ENCODE results near the gene OR4K15. TPM values are rescaled to one million over a fixed set of nuclear protein-coding genes. Genes with fewer than 3 reads are reported as not detected.

The OR4K15 gene
- total and polyA plus RNA-seq, 2 of the 4 experiments (the other 2 are of a cell fraction) = not detected

DNA sequence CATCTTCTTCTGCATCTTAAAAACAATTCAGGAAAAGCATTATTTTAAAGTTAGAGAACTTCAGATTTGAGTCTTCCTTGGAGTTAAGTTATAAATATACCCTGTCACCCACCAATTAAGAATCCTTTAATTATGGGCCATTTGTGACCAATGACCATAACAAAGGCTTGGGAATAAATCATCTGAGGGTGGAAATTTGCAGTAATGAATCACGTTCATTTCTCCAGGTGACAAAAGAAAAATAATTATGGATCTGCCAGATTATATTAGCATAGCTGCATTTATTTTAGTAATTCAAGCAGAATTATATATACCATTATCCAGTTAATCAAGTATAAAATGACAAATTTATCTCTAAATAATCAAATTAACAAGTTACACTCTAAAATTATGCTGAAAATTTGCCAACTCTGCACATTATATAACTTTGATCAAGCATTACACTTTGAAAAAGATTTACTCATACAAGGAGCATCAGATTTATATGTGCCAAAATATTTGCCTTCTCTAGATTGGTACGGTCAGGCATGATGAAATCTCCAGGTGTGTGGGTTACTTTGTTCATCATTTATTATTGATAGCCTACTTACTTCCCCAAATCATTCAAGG is 44.0 kb downstream of the OR4K15 start, which contains the start of gene OR4K14:
TSS of gene OR4K14 (minus strand) at position 51 of the 609 bp plus-strand sequence. CDS start 4,114 bp downstream, outside the sequence.
- H3K56ac ChIP-seq (ENCODE audit: extremely low read depth, insufficient read depth, low read length) = no peak within 1 kb of the TSS
- BruUV-seq (replicated peaks) = no TSS peak
- ATAC-seq (ENCODE audit: low read depth) (no peak), DNase-seq (no peak)
- H2AFZ ChIP-seq (replicated peaks; ENCODE audit: low read length, poor library complexity) = no peak within 1 kb of the TSS
- no peaks in the 10 kb centered on the region for H3K4me1 ChIP-seq (ENCODE audit: control insufficient read depth, insufficient read depth, low read length)
- no peak within 1 kb of the TSS for H2BK120ac ChIP-seq (ENCODE audit: low read depth, low read length)
- H4K20me1 ChIP-seq (ENCODE audit: insufficient read depth, low read length) = no peaks in the 10 kb centered on the region
- H3K4me2 ChIP-seq (ENCODE audit: low read depth, low read length) = no peak within 1 kb of the TSS
- dilution Hi-C loops (cut with HindIII; ENCODE audit: low sequenced_read_pairs, unreplicated experiment) = no loop called here
- intact Hi-C loops (cut with micrococcal nuclease) = no loop called here
- no peak within 1 kb of the TSS for H3K4me3 ChIP-seq (ENCODE audit: insufficient read depth, low read depth, low read length)
- no peak within 1 kb of the TSS for H3K9ac ChIP-seq (ENCODE audit: low read depth, low read length)
- no peak within 1 kb of the TSS for H2AK9ac ChIP-seq (replicated peaks; ENCODE audit: low read depth, low read length, poor library complexity)
- H4K91ac ChIP-seq (ENCODE audit: insufficient read depth, low read depth, low read length) = no peak within 1 kb of the TSS
- H3K36me3 ChIP-seq (ENCODE audit: control insufficient read depth, insufficient read depth, low read length) = no peaks in the 10 kb centered on the region
- no peaks in the 10 kb centered on the region for H3K79me1 ChIP-seq (ENCODE audit: low read depth in 1 of 2, low read length in 2 of 2)
- H2BK15ac ChIP-seq (ENCODE audit: low read depth, low read length) = no peak within 1 kb of the TSS
- no peak within 1 kb of the TSS for H3K27ac ChIP-seq (ENCODE audit: insufficient read depth, low read length)
- H2AK5ac ChIP-seq (ENCODE audit: low read depth, low read length) = no peak within 1 kb of the TSS
- H3K18ac ChIP-seq (ENCODE audit: low read depth, low read length) = no peak within 1 kb of the TSS
- H3K14ac ChIP-seq (replicated peaks; ENCODE audit: low read depth, low read length) = no peak within 1 kb of the TSS
- no peak within 1 kb of the TSS for H3K4ac ChIP-seq (ENCODE audit: low read depth, low read length)
- no peak within 1 kb of the TSS for H4K8ac ChIP-seq (ENCODE audit: low read depth in 2 of 2, low read length in 2 of 2)
- no peaks in the 10 kb centered on the region for H3K9me1 ChIP-seq (ENCODE audit: insufficient read depth, low read length)
- no peak for TF ChIP-seq CEBPB (IDR thresholded peaks at IDR 0.05; ENCODE audit: low read depth, low read length)
- no peak for TF ChIP-seq FOS (IDR thresholded peaks at IDR 0.05; ENCODE audit: low read depth, low read length)
- TF ChIP-seq, protein P1, sequence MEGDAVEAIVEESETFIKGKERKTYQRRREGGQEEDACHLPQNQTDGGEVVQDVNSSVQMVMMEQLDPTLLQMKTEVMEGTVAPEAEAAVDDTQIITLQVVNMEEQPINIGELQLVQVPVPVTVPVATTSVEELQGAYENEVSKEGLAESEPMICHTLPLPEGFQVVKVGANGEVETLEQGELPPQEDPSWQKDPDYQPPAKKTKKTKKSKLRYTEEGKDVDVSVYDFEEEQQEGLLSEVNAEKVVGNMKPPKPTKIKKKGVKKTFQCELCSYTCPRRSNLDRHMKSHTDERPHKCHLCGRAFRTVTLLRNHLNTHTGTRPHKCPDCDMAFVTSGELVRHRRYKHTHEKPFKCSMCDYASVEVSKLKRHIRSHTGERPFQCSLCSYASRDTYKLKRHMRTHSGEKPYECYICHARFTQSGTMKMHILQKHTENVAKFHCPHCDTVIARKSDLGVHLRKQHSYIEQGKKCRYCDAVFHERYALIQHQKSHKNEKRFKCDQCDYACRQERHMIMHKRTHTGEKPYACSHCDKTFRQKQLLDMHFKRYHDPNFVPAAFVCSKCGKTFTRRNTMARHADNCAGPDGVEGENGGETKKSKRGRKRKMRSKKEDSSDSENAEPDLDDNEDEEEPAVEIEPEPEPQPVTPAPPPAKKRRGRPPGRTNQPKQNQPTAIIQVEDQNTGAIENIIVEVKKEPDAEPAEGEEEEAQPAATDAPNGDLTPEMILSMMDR (conservative IDR thresholded peaks at IDR 0.05; ENCODE audit: low read depth, low read length) = no peak
- peak; percentile 56 for TF ChIP-seq MAFK (IDR thresholded peaks at IDR 0.05; ENCODE audit: low read depth, low read length)
- no peak for TF ChIP-seq SMC3 (IDR thresholded peaks at IDR 0.05; ENCODE audit: low read depth, low read length)
- in situ Hi-C loops (cut with MboI; ENCODE audit: low sequenced_read_pairs) = no loop called here
- no peak within 1 kb of the TSS for H3K23ac ChIP-seq (ENCODE audit: low read depth, low read length)
- POLR2A ChIA-PET (ENCODE audit: unreplicated experiment) = no interaction called here
- CTCF ChIA-PET = no interaction called here
- H2BK20ac ChIP-seq (ENCODE audit: low read depth, low read length) = no peak within 1 kb of the TSS
- no peak within 1 kb of the TSS for H4K5ac ChIP-seq (ENCODE audit: low read depth, low read length)
- no peak within 1 kb of the TSS for H2BK5ac ChIP-seq (ENCODE audit: low read depth, low read length, poor library complexity, severe bottlenecking)
- peaks cover 7% of the 10 kb centered on the region for H3K9me3 ChIP-seq (ENCODE audit: control insufficient read depth, insufficient read depth, low read length)
- H3K27me3 ChIP-seq (ENCODE audit: control insufficient read depth, insufficient read depth, low read length) = no peaks in the 10 kb centered on the region
- no CpG with 5 or more reads among the region's 2 CpGs for WGBS, 2 experiments (ENCODE audit: extremely low coverage in 2 of 2, insufficient read length in 1 of 2)

Other genes with a start within 250 kb of the OR4K15 start
- not detected in 2 replicates for gene OR4Q3, start 232.0 kb upstream of the OR4K15 start, total RNA-seq (2012; rRNA removed)
- gene OR4Q3, start 232.0 kb upstream of the OR4K15 start, polyA plus RNA-seq (2012; rRNA removed) = not detected in 2 replicates
- gene OR4M1, start 202.1 kb upstream of the OR4K15 start, total RNA-seq (2012; rRNA removed) = not detected in 2 replicates
- gene OR4M1, start 202.1 kb upstream of the OR4K15 start, polyA plus RNA-seq (2012; rRNA removed) = not detected in 2 replicates
- not detected in 2 replicates for gene OR4N2, start 171.8 kb upstream of the OR4K15 start, total RNA-seq (2012; rRNA removed)
- gene OR4N2, start 171.8 kb upstream of the OR4K15 start, polyA plus RNA-seq (2012; rRNA removed) = not detected in 2 replicates
- gene OR4K2, start 100.4 kb upstream of the OR4K15 start, total RNA-seq (2012; rRNA removed) = not detected in 2 replicates
- gene OR4K2, start 100.4 kb upstream of the OR4K15 start, polyA plus RNA-seq (2012; rRNA removed) = not detected in 2 replicates
- not detected in 2 replicates for gene OR4K5, start 55.0 kb upstream of the OR4K15 start, total RNA-seq (2012; rRNA removed)
- gene OR4K5, start 55.0 kb upstream of the OR4K15 start, polyA plus RNA-seq (2012; rRNA removed) = not detected in 2 replicates
- gene OR4K1, start 44.7 kb upstream of the OR4K15 start, total RNA-seq (2012; rRNA removed) = not detected in 2 replicates
- gene OR4K1, start 44.7 kb upstream of the OR4K15 start, polyA plus RNA-seq (2012; rRNA removed) = not detected in 2 replicates
- not detected in 2 replicates for gene OR4Q2, start 26.6 kb downstream of the OR4K15 start, total RNA-seq (2012; rRNA removed)
- gene OR4Q2, start 26.6 kb downstream of the OR4K15 start, polyA plus RNA-seq (2012; rRNA removed) = not detected in 2 replicates
- not detected in 2 replicates for gene OR4K14, start 43.7 kb downstream of the OR4K15 start, total RNA-seq (2012; rRNA removed)
- not detected in 2 replicates for gene OR4K14, start 43.7 kb downstream of the OR4K15 start, polyA plus RNA-seq (2012; rRNA removed)
- not detected in 2 replicates for gene OR4K13, start 60.4 kb downstream of the OR4K15 start, total RNA-seq (2012; rRNA removed)
- gene OR4K13, start 60.4 kb downstream of the OR4K15 start, polyA plus RNA-seq (2012; rRNA removed) = not detected in 2 replicates
- gene OR4L1, start 84.5 kb downstream of the OR4K15 start, total RNA-seq (2012; rRNA removed) = not detected in 2 replicates
- not detected in 2 replicates for gene OR4L1, start 84.5 kb downstream of the OR4K15 start, polyA plus RNA-seq (2012; rRNA removed)
- not detected in 2 replicates for gene OR4K17, start 135.1 kb downstream of the OR4K15 start, total RNA-seq (2012; rRNA removed)
- gene OR4K17, start 135.1 kb downstream of the OR4K15 start, polyA plus RNA-seq (2012; rRNA removed) = not detected in 2 replicates
- gene OR4N5, start 163.2 kb downstream of the OR4K15 start, total RNA-seq (2012; rRNA removed) = not detected in 2 replicates
- not detected in 2 replicates for gene OR4N5, start 163.2 kb downstream of the OR4K15 start, polyA plus RNA-seq (2012; rRNA removed)
- not detected in 2 replicates for gene OR11G2, start 215.3 kb downstream of the OR4K15 start, total RNA-seq (2012; rRNA removed)
- not detected in 2 replicates for gene OR11G2, start 215.3 kb downstream of the OR4K15 start, polyA plus RNA-seq (2012; rRNA removed)
- not detected in 2 replicates for gene OR11H6, start 248.1 kb downstream of the OR4K15 start, total RNA-seq (2012; rRNA removed)
- not detected in 2 replicates for gene OR11H6, start 248.1 kb downstream of the OR4K15 start, polyA plus RNA-seq (2012; rRNA removed)

Data from IMR-90 (cell line).